GM23248 (cell line): ENCODE data around the gene NAV2.

Experiments used
- EZH2 ChIP-seq: fragments of 200-600 bp; sonication (generic); IDR thresholded peaks from 2 replicates; pipeline ENCODE4 v1.6.1; 2018; ENCODE audit warnings: antibody characterized with exemption, mild to moderate bottlenecking; ENCODE audit not compliant: insufficient read depth, poor library complexity, severe bottlenecking
- EZH2phosphoT487 ChIP-seq: fragments of 200-600 bp; sonication (generic); IDR thresholded peaks from 2 replicates; pipeline ENCODE4 v1.6.1; 2018; ENCODE audit warnings: antibody characterized with exemption, moderate library complexity, mild to moderate bottlenecking, low read depth; ENCODE audit not compliant: insufficient read depth

DNA sequence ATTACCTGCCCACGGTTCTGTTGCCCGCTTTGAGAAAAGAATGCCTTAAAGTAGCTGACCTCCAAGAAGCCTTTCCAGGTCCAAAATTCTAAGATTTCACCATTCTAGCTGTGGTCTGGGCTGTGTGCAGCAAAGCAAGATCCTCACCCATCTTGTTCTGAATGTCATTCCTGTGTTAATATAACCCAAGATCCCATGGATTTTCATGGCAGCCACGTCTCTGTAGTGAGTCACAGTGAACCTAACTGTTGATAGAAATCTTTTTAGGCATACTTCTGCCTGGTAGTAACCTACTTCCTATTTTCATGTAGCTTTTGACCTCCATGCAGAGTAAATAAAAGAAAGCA lies 210.0 kb downstream of the NAV2 start:
- TF ChIP-seq EZH2 (no peak), EZH2phosphoT487 (no peak)
